ENCODE data around the gene JADE2. TPM values are rescaled to one million over a fixed set of nuclear protein-coding genes. Genes with fewer than 3 reads are reported as not detected.
A peak's percentile ranks its signal among the peaks of the same experiment; 100 is the strongest.

Gene JADE2
- total and polyA plus RNA-seq, 2 experiments from 2014 or later: 16.2 to 40.8 TPM

DNA sequence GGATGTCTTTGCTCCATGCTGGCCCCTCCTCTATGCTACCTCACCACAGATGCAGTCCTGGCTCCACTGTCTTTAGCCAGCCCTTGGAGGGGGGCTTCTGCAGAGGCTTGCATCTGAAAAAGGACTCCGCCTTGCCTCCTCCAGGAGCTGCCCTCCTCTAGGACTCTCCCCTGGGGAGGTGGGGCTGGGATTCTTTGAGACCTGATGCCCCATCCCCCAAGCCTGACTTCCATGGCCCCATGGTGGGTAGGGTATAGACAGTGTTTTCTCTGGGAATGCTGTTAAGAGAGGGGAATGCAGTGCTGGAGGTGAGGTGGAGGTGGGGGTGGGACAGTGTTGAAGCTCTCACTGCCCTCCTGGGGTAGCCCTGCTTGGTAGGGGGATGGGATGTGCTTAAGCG, 14.3 kb downstream of the JADE2 start:
- Histone ChIP-seq H3K27me3 (ENCODE audit: insufficient read depth) (no peaks in the 10 kb centered on the region), H3K79me2 (replicated peaks; ENCODE audit: insufficient read depth) (peaks cover 60% of the 10 kb centered on the region), H2AFZ (no peak overlapping the region), H3F3A (replicated peaks; ENCODE audit: low read depth) (peaks cover 19% of the 10 kb centered on the region; the same call in 1 of the 2 replicates), H3K4me3 (no peak overlapping the region), H3K4me1 (ENCODE audit: insufficient read depth) (peaks cover 13% of the 10 kb centered on the region), H3K36me3 (ENCODE audit: insufficient read depth) (peaks cover 14% of the 10 kb centered on the region; the same call in 1 of the 2 replicates), H3K4me2 (peak overlapping the region; percentile 48; the same call in 1 of the 2 replicates), H3K9me2 (ENCODE audit: insufficient read depth) (no peaks in the 10 kb centered on the region), H3K27ac (ENCODE audit: low read depth) (peak overlapping the region; percentile 88), H4K20me1 (replicated peaks; ENCODE audit: insufficient read depth) (peaks cover 6% of the 10 kb centered on the region)
- TF ChIP-seq JUNB (IDR thresholded peaks at IDR 0.05; ENCODE audit: unreplicated experiment) (no peak), POLR2AphosphoS5 (IDR thresholded peaks at IDR 0.05; ENCODE audit: low read depth) (peak; percentile 30; the same call in 1 of the 2 replicates)
- TF ChIP-seq, protein P1, sequence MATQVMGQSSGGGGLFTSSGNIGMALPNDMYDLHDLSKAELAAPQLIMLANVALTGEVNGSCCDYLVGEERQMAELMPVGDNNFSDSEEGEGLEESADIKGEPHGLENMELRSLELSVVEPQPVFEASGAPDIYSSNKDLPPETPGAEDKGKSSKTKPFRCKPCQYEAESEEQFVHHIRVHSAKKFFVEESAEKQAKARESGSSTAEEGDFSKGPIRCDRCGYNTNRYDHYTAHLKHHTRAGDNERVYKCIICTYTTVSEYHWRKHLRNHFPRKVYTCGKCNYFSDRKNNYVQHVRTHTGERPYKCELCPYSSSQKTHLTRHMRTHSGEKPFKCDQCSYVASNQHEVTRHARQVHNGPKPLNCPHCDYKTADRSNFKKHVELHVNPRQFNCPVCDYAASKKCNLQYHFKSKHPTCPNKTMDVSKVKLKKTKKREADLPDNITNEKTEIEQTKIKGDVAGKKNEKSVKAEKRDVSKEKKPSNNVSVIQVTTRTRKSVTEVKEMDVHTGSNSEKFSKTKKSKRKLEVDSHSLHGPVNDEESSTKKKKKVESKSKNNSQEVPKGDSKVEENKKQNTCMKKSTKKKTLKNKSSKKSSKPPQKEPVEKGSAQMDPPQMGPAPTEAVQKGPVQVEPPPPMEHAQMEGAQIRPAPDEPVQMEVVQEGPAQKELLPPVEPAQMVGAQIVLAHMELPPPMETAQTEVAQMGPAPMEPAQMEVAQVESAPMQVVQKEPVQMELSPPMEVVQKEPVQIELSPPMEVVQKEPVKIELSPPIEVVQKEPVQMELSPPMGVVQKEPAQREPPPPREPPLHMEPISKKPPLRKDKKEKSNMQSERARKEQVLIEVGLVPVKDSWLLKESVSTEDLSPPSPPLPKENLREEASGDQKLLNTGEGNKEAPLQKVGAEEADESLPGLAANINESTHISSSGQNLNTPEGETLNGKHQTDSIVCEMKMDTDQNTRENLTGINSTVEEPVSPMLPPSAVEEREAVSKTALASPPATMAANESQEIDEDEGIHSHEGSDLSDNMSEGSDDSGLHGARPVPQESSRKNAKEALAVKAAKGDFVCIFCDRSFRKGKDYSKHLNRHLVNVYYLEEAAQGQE (IDR thresholded peaks at IDR 0.05; ENCODE audit: unreplicated experiment): no peak
- TF ChIP-seq, protein P2, sequence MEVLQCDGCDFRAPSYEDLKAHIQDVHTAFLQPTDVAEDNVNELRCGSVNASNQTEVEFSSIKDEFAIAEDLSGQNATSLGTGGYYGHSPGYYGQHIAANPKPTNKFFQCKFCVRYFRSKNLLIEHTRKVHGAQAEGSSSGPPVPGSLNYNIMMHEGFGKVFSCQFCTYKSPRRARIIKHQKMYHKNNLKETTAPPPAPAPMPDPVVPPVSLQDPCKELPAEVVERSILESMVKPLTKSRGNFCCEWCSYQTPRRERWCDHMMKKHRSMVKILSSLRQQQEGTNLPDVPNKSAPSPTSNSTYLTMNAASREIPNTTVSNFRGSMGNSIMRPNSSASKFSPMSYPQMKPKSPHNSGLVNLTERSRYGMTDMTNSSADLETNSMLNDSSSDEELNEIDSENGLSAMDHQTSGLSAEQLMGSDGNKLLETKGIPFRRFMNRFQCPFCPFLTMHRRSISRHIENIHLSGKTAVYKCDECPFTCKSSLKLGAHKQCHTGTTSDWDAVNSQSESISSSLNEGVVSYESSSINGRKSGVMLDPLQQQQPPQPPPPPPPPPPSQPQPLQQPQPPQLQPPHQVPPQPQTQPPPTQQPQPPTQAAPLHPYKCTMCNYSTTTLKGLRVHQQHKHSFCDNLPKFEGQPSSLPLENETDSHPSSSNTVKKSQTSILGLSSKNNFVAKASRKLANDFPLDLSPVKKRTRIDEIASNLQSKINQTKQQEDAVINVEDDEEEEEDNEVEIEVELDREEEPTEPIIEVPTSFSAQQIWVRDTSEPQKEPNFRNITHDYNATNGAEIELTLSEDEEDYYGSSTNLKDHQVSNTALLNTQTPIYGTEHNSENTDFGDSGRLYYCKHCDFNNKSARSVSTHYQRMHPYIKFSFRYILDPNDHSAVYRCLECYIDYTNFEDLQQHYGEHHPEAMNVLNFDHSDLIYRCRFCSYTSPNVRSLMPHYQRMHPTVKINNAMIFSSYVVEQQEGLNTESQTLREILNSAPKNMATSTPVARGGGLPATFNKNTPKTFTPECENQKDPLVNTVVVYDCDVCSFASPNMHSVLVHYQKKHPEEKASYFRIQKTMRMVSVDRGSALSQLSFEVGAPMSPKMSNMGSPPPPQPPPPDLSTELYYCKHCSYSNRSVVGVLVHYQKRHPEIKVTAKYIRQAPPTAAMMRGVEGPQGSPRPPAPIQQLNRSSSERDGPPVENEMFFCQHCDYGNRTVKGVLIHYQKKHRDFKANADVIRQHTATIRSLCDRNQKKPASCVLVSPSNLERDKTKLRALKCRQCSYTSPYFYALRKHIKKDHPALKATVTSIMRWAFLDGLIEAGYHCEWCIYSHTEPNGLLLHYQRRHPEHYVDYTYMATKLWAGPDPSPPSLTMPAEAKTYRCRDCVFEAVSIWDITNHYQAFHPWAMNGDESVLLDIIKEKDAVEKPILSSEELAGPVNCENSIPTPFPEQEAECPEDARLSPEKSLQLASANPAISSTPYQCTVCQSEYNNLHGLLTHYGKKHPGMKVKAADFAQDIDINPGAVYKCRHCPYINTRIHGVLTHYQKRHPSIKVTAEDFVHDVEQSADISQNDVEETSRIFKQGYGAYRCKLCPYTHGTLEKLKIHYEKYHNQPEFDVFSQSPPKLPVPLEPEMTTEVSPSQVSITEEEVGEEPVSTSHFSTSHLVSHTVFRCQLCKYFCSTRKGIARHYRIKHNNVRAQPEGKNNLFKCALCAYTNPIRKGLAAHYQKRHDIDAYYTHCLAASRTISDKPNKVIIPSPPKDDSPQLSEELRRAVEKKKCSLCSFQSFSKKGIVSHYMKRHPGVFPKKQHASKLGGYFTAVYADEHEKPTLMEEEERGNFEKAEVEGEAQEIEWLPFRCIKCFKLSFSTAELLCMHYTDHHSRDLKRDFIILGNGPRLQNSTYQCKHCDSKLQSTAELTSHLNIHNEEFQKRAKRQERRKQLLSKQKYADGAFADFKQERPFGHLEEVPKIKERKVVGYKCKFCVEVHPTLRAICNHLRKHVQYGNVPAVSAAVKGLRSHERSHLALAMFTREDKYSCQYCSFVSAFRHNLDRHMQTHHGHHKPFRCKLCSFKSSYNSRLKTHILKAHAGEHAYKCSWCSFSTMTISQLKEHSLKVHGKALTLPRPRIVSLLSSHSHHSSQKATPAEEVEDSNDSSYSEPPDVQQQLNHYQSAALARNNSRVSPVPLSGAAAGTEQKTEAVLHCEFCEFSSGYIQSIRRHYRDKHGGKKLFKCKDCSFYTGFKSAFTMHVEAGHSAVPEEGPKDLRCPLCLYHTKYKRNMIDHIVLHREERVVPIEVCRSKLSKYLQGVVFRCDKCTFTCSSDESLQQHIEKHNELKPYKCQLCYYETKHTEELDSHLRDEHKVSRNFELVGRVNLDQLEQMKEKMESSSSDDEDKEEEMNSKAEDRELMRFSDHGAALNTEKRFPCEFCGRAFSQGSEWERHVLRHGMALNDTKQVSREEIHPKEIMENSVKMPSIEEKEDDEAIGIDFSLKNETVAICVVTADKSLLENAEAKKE (CRISPR knock-in tag; IDR thresholded peaks at IDR 0.05): 0 out of 2 replicates have a peak, but pooled peaks have one; percentile 42
- 0 out of 3 replicates have a peak overlapping the region, but pooled peaks have one; percentile 17 for H3K4me3 Mint-ChIP-seq
- H3K27me3 Mint-ChIP-seq (ENCODE audit: insufficient read depth, low read depth, poor library complexity): peaks cover 11% of the 10 kb centered on the region
- DNase-seq (ENCODE audit: low spot score): peak; percentile 96
- peaks cover 50% of the 10 kb centered on the region for H3K4me1 Mint-ChIP-seq
- H3K27ac Mint-ChIP-seq: peak overlapping the region; percentile 97
- ATAC-seq: peak; percentile 91
- peaks cover 68% of the 10 kb centered on the region for H3K36me3 Mint-ChIP-seq (ENCODE audit: low read depth)
- no peaks in the 10 kb centered on the region for H3K9me3 Mint-ChIP-seq

All from GM23338 (cell line).